PC-9 (cell line): ENCODE measurements around the gene FADS3.

ENCODE experiments used
- CTCF ChIP-seq: fragments of 200-600 bp; sonication (generic); conservative IDR thresholded peaks from 2 replicates; pipeline ENCODE4 v1.6.1; 2017; ENCODE audit warnings: mixed run types, antibody characterized with exemption, mild to moderate bottlenecking, moderate library complexity
- EZH2 ChIP-seq: fragments of 200-600 bp; sonication (generic); IDR thresholded peaks from 2 replicates; pipeline ENCODE4 v1.8.0; 2017; ENCODE audit warnings: antibody characterized with exemption, low read depth

- no peak for TF ChIP-seq CTCF
- no peak for TF ChIP-seq EZH2
Observed at GRCh38 chr11:61829806-61830205, 61.5 kb downstream of the FADS3 start.
